Naive thymus-derived CD8-positive, alpha-beta T cell (primary cell): ENCODE data around the gene SERPINA1. TPM values are rescaled to one million over a fixed set of nuclear protein-coding genes. Genes with fewer than 3 reads are reported as not detected.
"Not testable (repeated sequence)": the region's sequence is repeated elsewhere in the genome, so short reads cannot be mapped to it uniquely, and the experiment has no call there.

Experiments
- ATAC-seq, 2 donors: fragments of 150-1000 bp; cut with Tn5 transposase in 1 of 2; sonication (Bioruptor Pico), chemical (Tn5 transposase) in 1 of 2; 1 replicate in 1 of 2; 2 replicates in 1 of 2; pipeline ENCODE4 v1.10.0; 2021; ENCODE audit warnings: mild to moderate bottlenecking in 2 of 2, moderate library complexity in 2 of 2
- POLR2A ChIA-PET: fragments of 350-600 bp; sonication (Branson Sonifier 250); formaldehyde crosslinking; loops from one replicate; lab custom pipeline; 2021; ENCODE audit warnings: antibody characterized with exemption; lab: Charles Lee
- DNase-seq, 10 donors: peaks; one replicate each; pipeline versions ENCODE4 v3.0.0 to v3.0.0-alpha.2; 2020 to 2022
- H3K27ac Mint-ChIP-seq, 10 donors: one replicate each; pipeline ENCODE4 v1.8.0; 2020 to 2022; ENCODE audit warnings: mild to moderate bottlenecking in 10 of 10, mixed read lengths in 10 of 10, moderate library complexity in 4 of 10, inconsistent platforms in 1 of 10
- H3K27me3 Mint-ChIP-seq, 5 donors: one replicate each; pipeline ENCODE4 v1.8.0; 2021 to 2022; ENCODE audit warnings: mixed read lengths in 5 of 5
- H3K36me3 Mint-ChIP-seq, 3 donors: one replicate each; pipeline ENCODE4 v1.8.0; 2020 to 2022; ENCODE audit warnings: mixed read lengths in 3 of 3, mild to moderate bottlenecking in 2 of 3, inconsistent platforms in 1 of 3
- H3K4me1 Mint-ChIP-seq, 4 donors: one replicate each; pipeline ENCODE4 v1.8.0; 2021 to 2022; ENCODE audit warnings: mixed read lengths in 4 of 4
- H3K4me3 Mint-ChIP-seq, 10 donors: one replicate each; pipeline ENCODE4 v1.8.0; 2020 to 2022; ENCODE audit warnings: mild to moderate bottlenecking in 10 of 10, mixed read lengths in 10 of 10, moderate library complexity in 6 of 10, inconsistent platforms in 1 of 10
- H3K9me3 Mint-ChIP-seq, 9 donors: one replicate each; pipeline ENCODE4 v1.8.0; 2020 to 2022; ENCODE audit warnings: mixed read lengths in 9 of 9, mild to moderate bottlenecking in 3 of 9, inconsistent platforms in 1 of 9, moderate library complexity in 1 of 9
- polyA plus RNA-seq, 3 donors: library from polyadenylated mRNA; unstranded; fragments of 300-500 nt; fragmentation: Illumina TruSeq; gene quantifications; one replicate each; pipeline ENCODE4 v1.2.3, GENCODE V29; 2021
- total RNA-seq, 8 experiments: library from RNA in 2 of 8; stranded (reverse) in 2 of 8; gene quantifications; one replicate each; pipeline ENCODE4 v1.2.3 and lab custom pipeline; 2021 to 2026

SERPINA1 gene
- total and polyA plus RNA-seq, 5 experiments from 2014 or later: 0.64 to 1.6 TPM; not detected in 3

DNA sequence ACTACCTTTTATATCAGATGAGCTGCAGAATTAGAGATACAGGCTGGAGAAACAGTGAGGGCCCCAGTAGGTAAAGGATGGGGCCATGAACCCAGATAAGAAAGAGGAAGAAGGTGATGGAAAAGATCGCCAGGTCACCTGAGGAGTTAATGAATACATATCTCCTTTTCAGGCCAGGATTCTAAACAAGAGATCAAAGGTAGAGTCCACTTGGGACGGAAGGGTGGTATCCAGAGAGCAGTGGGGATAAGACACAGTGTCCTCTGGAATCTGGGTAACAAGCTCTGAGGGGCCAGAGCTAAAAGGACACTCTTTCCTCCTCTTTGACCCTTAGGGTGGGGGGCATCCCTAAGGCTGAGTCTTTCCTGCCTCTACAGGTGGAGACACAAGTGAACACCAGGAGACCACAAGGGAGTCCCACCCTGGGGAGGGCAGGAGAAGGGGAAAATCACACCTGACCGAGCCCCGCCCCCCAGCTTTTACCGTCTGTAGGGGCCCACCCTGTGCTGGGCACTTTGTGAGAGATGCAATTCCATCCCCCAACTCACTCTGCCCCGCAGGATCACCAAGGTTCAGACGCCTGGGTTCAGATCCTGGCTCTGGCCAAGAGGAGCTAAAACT is 27.3 kb downstream of the SERPINA1 start:
- peaks cover 15 to 45% (median 24%) of the 10 kb centered on the region in 5 donors for H3K27me3 Mint-ChIP-seq
- no peaks in the 10 kb centered on the region for H3K36me3 Mint-ChIP-seq
- no peaks in the 10 kb centered on the region for H3K9me3 Mint-ChIP-seq
- DNase-seq (no peak), ATAC-seq (no peak)
- POLR2A ChIA-PET: no interaction called here
- H3K4me3 Mint-ChIP-seq: no peak overlapping the region
- no peaks in the 10 kb centered on the region for H3K4me1 Mint-ChIP-seq
- H3K27ac Mint-ChIP-seq: no peak overlapping the region

DNA sequence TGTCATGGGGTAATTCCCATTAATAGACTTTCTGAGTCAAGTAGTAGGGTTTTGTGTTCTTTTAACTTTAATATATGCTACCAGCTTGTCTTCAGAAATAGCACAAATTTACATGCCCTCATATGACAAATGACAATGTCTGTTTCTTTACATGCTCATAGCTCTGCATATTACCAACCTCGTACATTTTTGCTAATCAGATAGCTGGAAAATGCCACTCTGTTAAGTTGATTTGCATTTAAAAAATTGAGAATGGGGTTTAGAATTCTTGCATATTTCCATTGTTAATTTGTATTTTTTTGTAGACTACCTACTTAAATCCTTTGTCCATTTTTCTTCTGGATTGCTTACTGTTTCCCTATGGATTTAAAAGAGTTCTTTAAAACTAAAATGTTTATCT is 31.2 kb downstream of the SERPINA1 start:
- Mint-ChIP-seq H3K27ac (no peak overlapping the region), H3K9me3 (peaks cover 0 to 9% (median 0%) of the 10 kb centered on the region in 9 donors), H3K4me3 (no peak overlapping the region), H3K36me3 (peaks cover 0 to 6% (median 0%) of the 10 kb centered on the region in 3 donors), H3K27me3 (peaks cover 13 to 35% (median 19%) of the 10 kb centered on the region in 5 donors), H3K4me1 (no peaks in the 10 kb centered on the region)
- no peak for DNase-seq
- ATAC-seq: no peak
- POLR2A ChIA-PET: no interaction called here

DNA sequence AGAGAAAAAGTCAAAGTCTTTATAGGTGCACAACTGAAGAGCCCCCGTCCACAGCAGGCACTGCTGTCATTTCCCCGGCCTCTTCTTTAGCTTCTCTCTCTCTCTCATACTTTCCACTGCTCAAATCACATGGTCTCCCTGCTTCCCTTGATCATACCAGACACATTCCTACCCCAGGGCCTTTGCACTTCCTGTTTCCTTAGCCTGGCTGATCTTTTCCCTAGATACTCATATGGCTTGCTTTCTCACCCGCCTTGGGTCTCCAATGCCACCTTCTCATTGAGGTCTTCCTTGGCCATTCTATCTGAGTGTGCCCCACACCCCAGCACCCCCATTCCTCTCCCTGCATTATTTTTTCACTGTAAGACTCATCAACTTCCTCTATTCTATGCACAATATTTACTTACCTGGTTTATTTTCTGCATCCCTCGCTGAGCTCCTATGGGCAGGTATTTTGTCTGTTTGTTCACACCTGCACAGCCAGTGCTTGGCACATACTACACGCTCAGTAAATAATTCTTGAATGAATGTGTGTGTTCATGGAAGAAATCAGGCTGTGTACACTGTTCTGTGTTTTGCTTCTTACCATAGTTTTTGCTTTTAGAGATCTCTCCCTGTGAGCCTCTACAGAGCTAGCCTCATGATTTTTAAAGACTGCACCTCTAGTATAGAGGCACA is 31.9 kb downstream of the SERPINA1 start:
- H3K9me3 Mint-ChIP-seq: peaks cover 0 to 15% (median 3%) of the 10 kb centered on the region in 9 donors
- H3K4me3 Mint-ChIP-seq: no peak overlapping the region
- POLR2A ChIA-PET: no interaction called here
- ATAC-seq (no peak), DNase-seq (no peak)
- no peaks in the 10 kb centered on the region for H3K4me1 Mint-ChIP-seq
- H3K27ac Mint-ChIP-seq: peak overlapping the region in 1 of 10 donors; percentile 36
- peaks cover 0 to 10% (median 0%) of the 10 kb centered on the region in 3 donors for H3K36me3 Mint-ChIP-seq
- peaks cover 16 to 38% (median 22%) of the 10 kb centered on the region in 5 donors for H3K27me3 Mint-ChIP-seq

DNA sequence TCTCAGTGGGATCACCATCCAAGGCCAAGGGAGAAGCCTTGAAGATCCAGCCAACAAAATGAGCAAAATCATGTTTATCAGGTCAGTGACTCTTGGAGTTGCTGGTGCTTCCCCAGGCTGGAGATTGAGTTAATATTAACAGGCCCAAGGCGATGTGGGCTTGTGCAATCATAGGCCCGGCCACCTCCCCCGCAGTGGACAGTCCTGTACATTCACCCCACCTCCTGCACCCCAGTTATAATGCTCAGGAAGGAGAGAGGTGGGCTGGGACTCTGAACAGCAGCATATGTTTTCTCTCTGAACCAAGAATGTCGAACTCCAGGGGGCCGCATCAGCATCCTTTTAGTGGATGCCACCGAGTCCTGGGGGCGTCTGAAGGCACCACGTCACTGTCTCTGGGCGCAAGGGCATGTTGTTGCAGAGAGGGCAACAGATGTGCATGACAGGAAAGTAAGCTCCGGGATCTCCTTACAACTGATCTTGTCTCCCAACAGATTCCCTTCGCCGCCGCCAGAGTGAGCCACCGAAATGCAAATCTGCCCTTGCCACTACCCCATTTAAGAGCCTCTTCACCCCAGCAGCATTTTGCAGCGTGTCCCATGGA is 33.1 kb downstream of the SERPINA1 start:
- Mint-ChIP-seq H3K27ac (no peak overlapping the region), H3K4me3 (no peak overlapping the region), H3K36me3 (peaks cover 0 to 10% (median 0%) of the 10 kb centered on the region in 3 donors), H3K9me3 (peaks cover 0 to 19% (median 4%) of the 10 kb centered on the region in 9 donors), H3K4me1 (no peaks in the 10 kb centered on the region), H3K27me3 (peaks cover 17 to 37% (median 23%) of the 10 kb centered on the region in 5 donors)
- no peak for ATAC-seq
- no peak for DNase-seq
- POLR2A ChIA-PET: no interaction called here

DNA sequence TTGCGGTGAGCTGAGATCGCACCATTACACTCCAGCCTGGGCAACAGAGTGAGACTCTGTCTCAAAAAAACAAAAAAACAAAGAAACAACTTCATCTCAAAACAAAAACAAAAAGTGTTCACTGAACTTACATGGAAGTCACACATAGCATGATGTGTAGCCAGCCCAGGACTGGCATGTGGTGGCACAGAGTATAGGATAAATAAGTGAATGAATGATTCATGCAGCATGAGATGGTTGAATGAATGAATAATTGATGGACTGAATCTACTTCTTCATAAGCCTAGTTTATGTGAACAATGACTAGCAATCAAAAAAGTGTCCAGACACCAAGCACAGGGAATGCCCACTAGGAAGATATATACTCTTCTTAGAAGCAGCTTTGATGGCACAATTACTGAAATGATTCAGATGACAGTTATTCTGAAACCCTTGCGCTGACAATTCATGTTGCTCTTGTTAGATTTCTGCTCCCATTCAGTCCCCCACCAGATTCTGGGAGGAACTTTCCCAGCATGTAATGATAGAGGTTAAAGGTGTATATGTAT is 33.7 kb downstream of the SERPINA1 start:
- no peak overlapping the region for H3K27ac Mint-ChIP-seq
- POLR2A ChIA-PET: no interaction called here
- peaks cover 17 to 37% (median 22%) of the 10 kb centered on the region in 5 donors for H3K27me3 Mint-ChIP-seq
- H3K9me3 Mint-ChIP-seq: peaks cover 0 to 19% (median 4%) of the 10 kb centered on the region in 9 donors
- H3K36me3 Mint-ChIP-seq: peaks cover 0 to 10% (median 0%) of the 10 kb centered on the region in 3 donors
- no peak overlapping the region for H3K4me3 Mint-ChIP-seq
- no peaks in the 10 kb centered on the region for H3K4me1 Mint-ChIP-seq
- DNase-seq: no peak
- no peak for ATAC-seq

DNA sequence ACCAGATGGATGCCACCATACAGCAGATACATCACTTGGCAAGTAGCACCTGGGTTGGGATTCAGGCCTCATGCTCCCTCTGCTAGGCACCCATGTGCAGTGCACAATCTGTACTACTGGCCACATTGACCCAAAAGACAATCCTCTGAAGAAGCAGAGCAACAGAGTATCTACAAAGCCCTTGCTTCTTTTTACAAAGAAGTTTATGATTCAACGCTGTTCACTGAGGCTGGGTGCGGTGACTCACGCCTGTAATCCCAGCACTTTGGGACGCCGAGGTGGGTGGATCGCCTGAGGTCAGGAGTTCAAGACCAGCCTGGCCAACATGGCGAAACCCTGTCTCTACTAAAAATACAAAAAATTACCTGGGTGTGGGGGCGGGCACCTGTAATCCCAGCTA is 34.2 kb downstream of the SERPINA1 start:
- H3K4me1 Mint-ChIP-seq, H3K36me3 Mint-ChIP-seq, ATAC-seq, H3K27ac Mint-ChIP-seq, POLR2A ChIA-PET, H3K4me3 Mint-ChIP-seq, DNase-seq: not testable (repeated sequence)
- H3K9me3 Mint-ChIP-seq: peaks cover 0 to 19% (median 4%) of the 10 kb centered on the region in 9 donors
- H3K27me3 Mint-ChIP-seq: peaks cover 17 to 37% (median 21%) of the 10 kb centered on the region in 5 donors

DNA sequence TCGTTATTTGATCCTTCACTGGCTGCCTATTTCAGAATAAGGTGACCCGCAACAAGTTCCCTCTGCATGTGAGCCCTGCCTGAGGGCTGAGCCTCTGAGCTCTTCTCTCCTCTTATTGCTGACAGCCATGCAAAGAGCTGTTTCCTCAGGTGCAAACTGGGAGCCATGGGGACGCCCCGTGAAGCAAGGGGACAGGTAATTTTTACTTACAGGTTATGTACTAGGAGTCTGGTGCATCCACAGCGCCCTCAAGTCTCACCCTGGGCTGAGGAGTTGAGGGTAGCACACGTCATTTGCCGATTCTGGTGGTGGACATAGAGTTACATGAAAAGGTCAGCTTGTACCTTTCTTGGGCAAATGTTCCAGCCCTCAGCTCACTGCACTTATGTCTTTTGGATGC is 39.1 kb downstream of the SERPINA1 start:
- Mint-ChIP-seq H3K9me3 (peaks cover 0 to 19% (median 6%) of the 10 kb centered on the region in 9 donors), H3K27me3 (peaks cover 10 to 34% (median 16%) of the 10 kb centered on the region in 5 donors), H3K36me3 (peaks cover 0 to 10% (median 0%) of the 10 kb centered on the region in 3 donors), H3K4me1 (no peaks in the 10 kb centered on the region), H3K4me3 (no peak overlapping the region), H3K27ac (no peak overlapping the region)
- DNase-seq: no peak
- POLR2A ChIA-PET: no interaction called here
- ATAC-seq: no peak

DNA sequence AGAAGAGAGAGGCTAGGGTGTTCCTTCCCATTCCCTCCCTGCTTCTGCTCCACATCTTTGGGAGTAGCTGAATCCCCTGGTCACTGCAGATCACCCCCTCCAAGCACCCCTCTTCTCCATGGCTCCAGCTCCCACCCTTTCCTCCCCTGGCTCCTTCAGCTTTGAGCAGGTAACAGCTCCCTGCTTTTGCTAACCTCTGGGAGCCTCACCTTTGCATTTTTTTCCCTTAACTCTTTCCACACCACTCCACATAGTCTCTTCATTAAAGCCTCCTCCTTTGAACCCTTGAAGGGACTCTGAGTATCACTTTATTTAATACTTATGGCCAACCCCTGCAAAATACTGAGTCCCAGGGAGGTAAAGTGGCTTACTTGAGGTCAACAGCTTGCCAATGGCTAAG is 39.6 kb downstream of the SERPINA1 start:
- POLR2A ChIA-PET: no interaction called here
- H3K36me3 Mint-ChIP-seq: peaks cover 0 to 7% (median 0%) of the 10 kb centered on the region in 3 donors

DNA sequence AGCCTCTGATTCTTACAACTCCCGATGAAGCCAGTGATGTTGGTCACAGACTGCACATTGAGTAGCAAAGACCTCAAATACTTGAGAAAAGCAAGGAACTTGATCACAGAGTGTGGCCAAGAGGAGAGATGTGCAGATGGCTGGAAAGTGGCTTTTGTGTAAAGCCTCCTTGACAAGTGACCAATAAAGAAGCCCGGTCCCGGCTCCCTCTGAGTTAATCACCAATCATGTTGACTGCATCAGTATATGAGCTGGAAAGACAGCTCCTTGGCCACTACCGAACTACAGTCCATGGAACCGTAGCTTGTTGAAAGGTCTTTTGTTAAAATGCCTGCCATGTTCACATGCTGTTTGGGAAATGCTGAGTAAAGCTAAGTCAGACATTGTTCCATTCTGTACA is 41.6 kb downstream of the SERPINA1 start:
- POLR2A ChIA-PET: no interaction called here
- Mint-ChIP-seq H3K27ac (peak overlapping the region in 1 of 10 donors; percentile 60), H3K9me3 (peaks cover 0 to 7% (median 4%) of the 10 kb centered on the region in 9 donors), H3K4me1 (peaks cover 0 to 3% (median 2%) of the 10 kb centered on the region in 4 donors), H3K4me3 (no peak overlapping the region), H3K36me3 (peaks cover 0 to 1% (median 0%) of the 10 kb centered on the region in 3 donors), H3K27me3 (peaks cover 10 to 37% (median 19%) of the 10 kb centered on the region in 5 donors)
- DNase-seq: no peak
- ATAC-seq: no peak

More for the DNA sequence above, 39.6 kb downstream of the SERPINA1 start:
- H3K27me3 Mint-ChIP-seq: peaks cover 7 to 34% (median 16%) of the 10 kb centered on the region in 5 donors
- H3K9me3 Mint-ChIP-seq: peaks cover 0 to 19% (median 6%) of the 10 kb centered on the region in 9 donors
- no peak for DNase-seq
- H3K4me3 Mint-ChIP-seq: no peak overlapping the region
- no peaks in the 10 kb centered on the region for H3K4me1 Mint-ChIP-seq
- ATAC-seq: no peak
- H3K27ac Mint-ChIP-seq: peak overlapping the region in 1 of 10 donors; percentile 54

DNA sequence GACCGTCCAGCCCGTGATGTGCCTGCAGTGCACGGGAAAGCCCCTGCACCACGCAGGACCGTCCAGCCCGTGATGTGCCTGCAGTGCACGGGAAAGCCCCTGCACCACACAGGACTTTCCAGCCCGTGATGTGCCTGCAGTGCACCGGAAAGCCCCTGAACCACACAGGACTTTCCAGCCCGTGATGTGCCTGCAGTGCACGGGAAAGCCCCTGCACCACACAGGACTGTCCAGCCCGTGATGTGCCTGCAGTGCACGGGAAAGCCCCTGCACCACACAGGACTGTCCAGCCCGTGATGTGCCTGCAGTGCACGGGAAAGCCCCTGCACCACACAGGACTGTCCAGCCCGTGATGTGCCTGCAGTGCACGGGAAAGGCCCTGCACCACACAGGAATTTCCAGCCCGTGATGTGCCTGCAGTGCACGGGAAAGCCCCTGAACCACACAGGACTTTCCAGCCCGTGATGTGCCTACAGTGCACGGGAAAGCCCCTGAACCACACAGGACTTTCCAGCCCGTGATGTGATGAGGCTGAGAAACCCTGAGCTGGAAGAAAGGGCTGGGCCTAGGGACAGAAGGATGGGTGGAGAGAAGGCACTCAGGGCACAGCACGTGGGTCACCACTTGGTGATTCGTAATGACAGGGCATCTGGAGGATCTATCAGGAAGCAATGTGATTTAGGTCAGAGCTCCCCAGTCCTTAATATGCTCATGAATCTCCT is 42.2 kb downstream of the SERPINA1 start:
- H3K36me3 Mint-ChIP-seq, DNase-seq, H3K4me1 Mint-ChIP-seq, H3K9me3 Mint-ChIP-seq, H3K4me3 Mint-ChIP-seq, ATAC-seq, POLR2A ChIA-PET: not testable (repeated sequence)
- Mint-ChIP-seq H3K27ac (peak overlapping the region in 1 of 10 donors; percentile 60), H3K27me3 (peaks cover 10 to 37% (median 19%) of the 10 kb centered on the region in 5 donors)

DNA sequence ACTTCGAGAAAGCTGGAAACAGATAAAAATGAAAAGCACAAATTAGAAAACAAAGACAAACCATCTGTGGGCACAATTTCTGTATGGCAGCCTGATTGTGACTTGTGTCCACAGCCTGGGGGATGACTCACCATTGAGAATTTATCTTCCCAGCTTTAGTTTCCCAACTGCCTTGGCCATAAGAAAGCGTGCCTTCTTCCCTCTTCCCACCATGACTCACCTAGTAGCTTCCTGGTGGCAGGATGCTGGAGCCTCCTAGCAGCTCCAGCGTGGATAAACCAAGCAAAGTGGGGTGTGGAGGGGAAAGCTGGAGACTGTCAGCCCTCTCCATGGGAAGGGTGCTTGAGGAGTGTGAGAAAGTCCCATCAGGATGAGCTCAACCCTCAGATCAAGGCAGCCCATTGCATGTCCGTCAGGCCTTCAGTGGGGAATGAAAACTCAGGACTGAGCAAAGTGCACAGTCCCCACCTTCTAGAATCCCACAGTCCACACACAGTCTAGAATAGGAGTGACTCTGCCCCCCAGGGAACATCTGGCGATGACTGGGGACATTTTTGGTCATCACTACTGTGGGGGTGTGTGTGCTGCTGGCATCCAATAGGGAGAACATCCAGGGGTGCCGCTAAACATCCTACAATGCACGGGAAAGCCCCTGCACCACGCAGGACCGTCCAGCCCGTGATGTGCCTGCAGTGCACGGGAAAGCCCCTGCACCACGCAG is 42.9 kb downstream of the SERPINA1 start:
- DNase-seq: no peak
- Mint-ChIP-seq H3K4me3 (no peak overlapping the region), H3K27me3 (peaks cover 17 to 41% (median 27%) of the 10 kb centered on the region in 5 donors), H3K27ac (no peak overlapping the region), H3K4me1 (peaks cover 0 to 6% (median 3%) of the 10 kb centered on the region in 4 donors), H3K9me3 (peaks cover 0 to 5% (median 0%) of the 10 kb centered on the region in 9 donors), H3K36me3 (no peaks in the 10 kb centered on the region)
- POLR2A ChIA-PET: interaction anchor here (0.5 kb wide), 1 partner anchor 1437 kb away, joined by 4 read pairs; no protein-coding TSS in a partner anchor
- no peak for ATAC-seq
